ENCODE data around the gene MB.
"Not testable (repeated sequence)": the region's sequence is repeated elsewhere in the genome, so short reads cannot be mapped to it uniquely, and the experiment has no call there.

MB gene

GRCh38 chr22:35617137-35617755, at the start of gene MB:
TSS of gene MB (minus strand) at chr22:35617329. CDS start at chr22:35617257, 72 bp downstream.
- no peak for DNase-seq

GRCh38 chr22:35666699-35667098, 49.6 kb upstream of the MB start:
- DNase-seq, result not testable (repeated sequence)

- no peak for DNase-seq
These were observed 47.9 kb upstream of the MB start for GRCh38 chr22:35664955-35665587.

- DNase-seq, result no peak
These were observed 46.2 kb upstream of the MB start for GRCh38 chr22:35663371-35663770.

- no peak for DNase-seq
These were observed 45.8 kb upstream of the MB start for GRCh38 chr22:35662914-35663313.

- DNase-seq, result no peak
These were observed 44.3 kb upstream of the MB start for GRCh38 chr22:35661464-35661863.

- no peak for DNase-seq
These were observed 43.4 kb upstream of the MB start for GRCh38 chr22:35660291-35661127.

GRCh38 chr22:35657571-35658312, 40.6 kb upstream of the MB start:
- no peak for DNase-seq

GRCh38 chr22:35656284-35656752, 39.2 kb upstream of the MB start:
- no peak for DNase-seq

- DNase-seq, result no peak
These were observed 36.7 kb upstream of the MB start for GRCh38 chr22:35653824-35654223.

- no peak for DNase-seq
These were observed 34.0 kb upstream of the MB start for GRCh38 chr22:35651085-35651484.

- DNase-seq, result no peak
These were observed 32.6 kb upstream of the MB start for GRCh38 chr22:35649636-35650250.

GRCh38 chr22:35649026-35649553, 32.0 kb upstream of the MB start:
- no peak for DNase-seq

GRCh38 chr22:35648066-35649025, 31.2 kb upstream of the MB start, which contains the start of gene APOL6:
TSS of gene APOL6 (plus strand) at chr22:35648446. CDS start at chr22:35656426, 7,980 bp downstream.
- DNase-seq, result no peak

GRCh38 chr22:35645646-35646045, 28.5 kb upstream of the MB start:
- no peak for DNase-seq

- no peak for DNase-seq
These were observed 26.9 kb upstream of the MB start for GRCh38 chr22:35643991-35644390.

- DNase-seq, result no peak
These were observed 25.2 kb upstream of the MB start for GRCh38 chr22:35642305-35642741.

- no peak for DNase-seq
These were observed 24.5 kb upstream of the MB start for GRCh38 chr22:35641494-35642120.

- no peak for DNase-seq
These were observed 21.3 kb upstream of the MB start for GRCh38 chr22:35638410-35638809.

- no peak for DNase-seq
These were observed 20.9 kb upstream of the MB start for GRCh38 chr22:35638001-35638400.
